ENCODE data around the gene ZNF652. TPM values are rescaled to one million over a fixed set of nuclear protein-coding genes. Genes with fewer than 3 reads are reported as not detected.

The ZNF652 gene

DNA sequence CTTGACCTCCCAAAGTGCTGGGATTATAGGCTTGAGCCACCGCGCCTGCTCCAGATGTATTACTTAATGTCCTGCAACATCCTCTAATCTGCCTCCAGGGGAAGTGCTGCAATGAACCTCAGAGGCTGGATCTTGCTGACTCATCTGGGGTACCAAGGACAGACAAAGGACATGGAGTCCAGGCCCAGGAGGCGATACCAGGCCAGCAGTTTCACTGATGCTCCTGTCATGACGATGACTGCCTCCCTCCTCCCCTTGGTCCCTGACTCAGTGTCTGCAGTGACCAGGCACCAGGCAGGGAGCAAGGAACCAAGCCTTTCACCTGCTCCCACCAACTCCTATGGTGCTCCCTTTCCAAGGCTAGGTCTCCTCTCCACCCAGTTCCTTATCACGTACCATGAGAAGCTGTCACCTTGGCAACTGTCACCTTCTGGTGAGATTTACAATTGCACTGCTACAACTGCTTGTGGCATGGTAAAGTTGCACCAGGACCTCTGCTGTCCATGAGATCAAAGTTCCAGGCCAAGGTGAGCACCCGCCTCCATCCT is 109.8 kb downstream of the ZNF652 start:
- no peaks in the 10 kb centered on the region for H3K36me3 ChIP-seq (ENCODE audit: insufficient read depth, low read length)
- peaks cover 11% of the 10 kb centered on the region for H3K27me3 ChIP-seq (ENCODE audit: control insufficient read depth, insufficient read depth, low read length)
- H3K9me3 ChIP-seq (replicated peaks; ENCODE audit: low read length) = no peaks in the 10 kb centered on the region
- peaks cover 6% of the 10 kb centered on the region for H3K4me1 ChIP-seq (ENCODE audit: control insufficient read depth, insufficient read depth, low read length)
- H3K4me3 ChIP-seq (ENCODE audit: low read length) = no peak overlapping the region
- no peak overlapping the region for H3K9ac ChIP-seq (ENCODE audit: low read depth, low read length)
- no peak overlapping the region for H3K4me2 ChIP-seq (ENCODE audit: low read length)

DNA sequence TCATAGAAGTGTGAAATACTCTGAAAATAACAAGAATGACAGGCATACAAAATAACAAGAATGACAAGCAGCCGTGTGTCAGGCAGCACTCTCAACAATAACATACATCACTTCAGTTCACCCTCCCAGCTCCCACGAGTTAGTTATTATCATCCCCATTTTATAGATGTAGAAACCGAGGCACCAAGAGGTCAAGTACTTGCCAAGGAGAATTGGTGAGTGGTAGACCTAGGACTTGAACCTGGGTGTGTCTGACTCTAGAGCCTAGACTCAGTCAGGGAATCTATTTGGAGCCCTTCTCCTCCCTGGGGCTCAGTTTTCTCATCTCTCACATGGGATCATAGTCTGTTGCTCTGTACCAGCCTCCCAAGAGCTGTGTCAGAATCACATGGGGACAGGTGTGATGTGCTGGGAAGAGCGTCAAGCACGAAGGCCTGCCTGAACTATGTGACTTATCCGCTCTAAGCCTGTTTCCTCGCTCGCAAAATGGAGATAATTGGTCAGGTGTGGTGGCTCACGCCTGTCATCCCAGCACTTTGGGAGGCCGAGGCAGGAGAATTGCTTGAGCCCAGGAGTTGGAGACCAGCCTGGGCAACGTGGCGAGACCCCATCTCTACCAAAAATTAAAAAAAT is 112.0 kb downstream of the ZNF652 start:
- Histone ChIP-seq H3K4me2 (ENCODE audit: low read length) (no peak overlapping the region), H3K36me3 (ENCODE audit: insufficient read depth, low read length) (no peaks in the 10 kb centered on the region), H3K9ac (ENCODE audit: low read depth, low read length) (no peak overlapping the region), H3K4me3 (ENCODE audit: low read length) (no peak overlapping the region), H3K27me3 (ENCODE audit: control insufficient read depth, insufficient read depth, low read length) (peaks cover 9% of the 10 kb centered on the region), H3K4me1 (ENCODE audit: control insufficient read depth, insufficient read depth, low read length) (peaks cover 6% of the 10 kb centered on the region), H3K9me3 (replicated peaks; ENCODE audit: low read length) (no peaks in the 10 kb centered on the region)

DNA sequence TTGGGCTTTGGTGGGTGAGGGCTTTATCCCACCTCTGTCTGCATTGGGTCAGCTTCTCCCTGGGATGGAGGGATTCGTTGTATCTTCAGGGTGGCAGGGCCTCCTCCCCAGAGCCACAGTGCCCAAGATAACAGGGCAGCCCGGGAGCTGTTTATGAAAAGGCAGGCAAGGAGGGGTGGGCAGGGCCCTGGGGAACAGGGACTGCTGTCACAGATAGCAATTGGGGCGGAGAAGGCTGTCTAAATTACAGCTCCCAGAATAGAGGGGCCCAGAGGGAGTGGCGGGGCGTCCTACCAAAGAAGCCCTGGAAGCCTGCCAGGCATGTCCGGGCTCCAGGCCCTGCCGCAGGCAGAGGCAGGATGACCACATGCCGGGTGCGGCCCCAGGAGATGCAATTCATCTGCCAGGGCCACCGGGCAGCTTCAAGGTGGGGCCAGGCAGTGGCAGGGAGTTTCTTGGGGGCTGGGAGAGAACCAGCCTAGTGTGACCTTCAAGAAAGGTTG is 112.7 kb downstream of the ZNF652 start:
- Histone ChIP-seq H3K9me3 (replicated peaks; ENCODE audit: low read length) (no peaks in the 10 kb centered on the region), H3K36me3 (ENCODE audit: insufficient read depth, low read length) (no peaks in the 10 kb centered on the region), H3K4me2 (ENCODE audit: low read length) (no peak overlapping the region), H3K4me1 (ENCODE audit: control insufficient read depth, insufficient read depth, low read length) (peaks cover 6% of the 10 kb centered on the region), H3K27me3 (ENCODE audit: control insufficient read depth, insufficient read depth, low read length) (peaks cover 12% of the 10 kb centered on the region), H3K4me3 (ENCODE audit: low read length) (no peak overlapping the region), H3K9ac (ENCODE audit: low read depth, low read length) (no peak overlapping the region)

DNA sequence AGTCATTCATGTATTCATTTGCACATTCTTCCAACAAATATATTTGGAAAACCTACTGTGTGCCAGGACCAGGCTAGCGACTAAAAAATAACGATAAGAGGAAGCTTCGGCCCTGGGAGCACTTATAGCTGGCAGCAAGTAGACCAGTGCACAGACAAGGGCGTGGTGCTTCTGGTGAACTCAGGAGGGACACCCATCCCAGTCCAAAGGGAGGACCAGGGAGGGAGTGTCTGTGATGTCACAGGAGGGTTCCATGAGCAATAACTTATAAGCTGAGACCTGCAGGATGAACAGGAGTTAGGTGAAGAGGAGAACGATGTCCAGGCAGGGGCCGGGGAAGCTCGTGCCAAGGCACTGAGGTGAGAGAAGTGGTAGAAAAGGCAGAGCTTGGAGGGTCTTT is 114.1 kb downstream of the ZNF652 start:
- Histone ChIP-seq H3K4me1 (ENCODE audit: control insufficient read depth, insufficient read depth, low read length) (peaks cover 6% of the 10 kb centered on the region), H3K27me3 (ENCODE audit: control insufficient read depth, insufficient read depth, low read length) (peaks cover 12% of the 10 kb centered on the region), H3K4me3 (ENCODE audit: low read length) (no peak overlapping the region), H3K9me3 (replicated peaks; ENCODE audit: low read length) (no peaks in the 10 kb centered on the region), H3K4me2 (ENCODE audit: low read length) (no peak overlapping the region), H3K36me3 (ENCODE audit: insufficient read depth, low read length) (no peaks in the 10 kb centered on the region), H3K9ac (ENCODE audit: low read depth, low read length) (no peak overlapping the region)

DNA sequence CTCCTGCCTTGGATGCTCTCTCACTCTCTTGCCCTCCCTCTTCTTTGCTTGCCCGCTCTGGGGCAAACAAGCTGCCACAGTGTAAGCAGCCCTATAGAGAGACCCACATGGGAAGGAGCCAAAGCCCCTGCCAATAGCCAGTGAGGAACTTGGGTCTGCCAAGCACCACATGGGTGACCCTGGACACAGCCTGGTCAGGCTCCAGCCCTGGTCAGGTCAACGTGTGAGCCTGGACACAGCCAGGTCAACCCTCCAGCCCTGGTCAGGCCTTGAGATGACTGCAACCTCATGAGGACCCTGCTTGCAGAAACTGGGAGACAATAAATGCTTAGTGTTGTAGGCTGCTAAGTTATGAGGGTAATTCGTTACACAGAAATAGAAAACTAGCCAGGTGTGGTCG is 117.2 kb downstream of the ZNF652 start:
- no peak overlapping the region for H3K4me2 ChIP-seq (ENCODE audit: low read length)
- peaks cover 6% of the 10 kb centered on the region for H3K4me1 ChIP-seq (ENCODE audit: control insufficient read depth, insufficient read depth, low read length)
- H3K4me3 ChIP-seq (ENCODE audit: low read length) = no peak overlapping the region
- H3K27me3 ChIP-seq (ENCODE audit: control insufficient read depth, insufficient read depth, low read length) = peaks cover 19% of the 10 kb centered on the region
- no peaks in the 10 kb centered on the region for H3K36me3 ChIP-seq (ENCODE audit: insufficient read depth, low read length)
- H3K9ac ChIP-seq (ENCODE audit: low read depth, low read length) = no peak overlapping the region
- H3K9me3 ChIP-seq (replicated peaks; ENCODE audit: low read length) = no peaks in the 10 kb centered on the region

Small RNA genes within 50 kb of the gene (small RNA-seq; reads per million reads assigned to genes)
- gene MIR6129 = not detected
